Subcutaneous abdominal adipose tissue (tissue), 5 donors: ENCODE measurements around the gene CTBP2.

Source experiments
- H3K27ac ChIP-seq: one replicate; pipeline ENCODE4 v1.7.0; 2013; ENCODE audit warnings: low read depth, mild to moderate bottlenecking, inconsistent platforms, low read length, moderate library complexity
- H3K27me3 ChIP-seq, 5 donors: one replicate each; pipeline ENCODE4 v1.7.0; 2013; ENCODE audit warnings: low read length in 5 of 5, inconsistent platforms in 1 of 5; ENCODE audit not compliant: control insufficient read depth in 5 of 5, insufficient read depth in 4 of 5
- H3K36me3 ChIP-seq, 5 donors: one replicate each; pipeline ENCODE4 v1.7.0; 2013; ENCODE audit warnings: low read length in 5 of 5; ENCODE audit not compliant: control insufficient read depth in 5 of 5, insufficient read depth in 5 of 5
- H3K4me1 ChIP-seq, 5 donors: one replicate each; pipeline ENCODE4 v1.7.0; 2013; ENCODE audit warnings: low read length in 5 of 5, mild to moderate bottlenecking in 3 of 5, moderate library complexity in 1 of 5; ENCODE audit not compliant: control insufficient read depth in 5 of 5, insufficient read depth in 5 of 5
- H3K4me3 ChIP-seq, 5 donors: one replicate each; pipeline ENCODE4 v1.7.0; 2013; ENCODE audit warnings: low read length in 5 of 5, low read depth in 1 of 5
- H3K9ac ChIP-seq, 5 donors: one replicate each; pipeline ENCODE4 v1.7.0; 2013; ENCODE audit warnings: low read length in 5 of 5, mild to moderate bottlenecking in 4 of 5, moderate library complexity in 3 of 5
- H3K9me3 ChIP-seq, 5 donors: one replicate each; pipeline ENCODE4 v1.7.0; 2013; ENCODE audit warnings: low read length in 5 of 5; ENCODE audit not compliant: control insufficient read depth in 5 of 5
- donor health status: healthy.
- donor health status: healthy.
- donor health status: healthy.
- donor health status: healthy.
- donor health status: healthy.

The CTBP2 gene

GRCh38 chr10:125136087-125136486 lies 24.3 kb downstream of the CTBP2 start:
- Histone ChIP-seq H3K4me3 (no peak overlapping the region), H3K27ac (no peak overlapping the region), H3K9ac (no peak overlapping the region), H3K36me3 (peaks cover 0 to 21% (median 16%) of the 10 kb centered on the region in 5 donors), H3K9me3 (peaks cover 0 to 6% (median 5%) of the 10 kb centered on the region in 5 donors), H3K4me1 (peaks cover 0 to 43% (median 2%) of the 10 kb centered on the region in 5 donors), H3K27me3 (no peaks in the 10 kb centered on the region)

- H3K4me1 ChIP-seq = peaks cover 0 to 43% (median 2%) of the 10 kb centered on the region in 5 donors
Measured at GRCh38 chr10:125135771-125136035, 24.7 kb downstream of the CTBP2 start.

GRCh38 chr10:125134916-125135770 lies 25.2 kb downstream of the CTBP2 start:
- peaks cover 0 to 6% (median 5%) of the 10 kb centered on the region in 5 donors for H3K9me3 ChIP-seq
- H3K27ac ChIP-seq = no peak overlapping the region
- no peaks in the 10 kb centered on the region for H3K27me3 ChIP-seq
- peaks cover 0 to 30% (median 25%) of the 10 kb centered on the region in 5 donors for H3K36me3 ChIP-seq
- no peak overlapping the region for H3K9ac ChIP-seq
- no peak overlapping the region for H3K4me3 ChIP-seq
- H3K4me1 ChIP-seq = peaks cover 0 to 43% (median 2%) of the 10 kb centered on the region in 5 donors

More at GRCh38 chr10:125135771-125136035, 24.7 kb downstream of the CTBP2 start:
- Histone ChIP-seq H3K27ac (no peak overlapping the region), H3K9me3 (peaks cover 0 to 6% (median 5%) of the 10 kb centered on the region in 5 donors), H3K36me3 (peaks cover 0 to 25% (median 20%) of the 10 kb centered on the region in 5 donors), H3K4me3 (no peak overlapping the region), H3K27me3 (no peaks in the 10 kb centered on the region), H3K9ac (no peak overlapping the region)

GRCh38 chr10:125134483-125134848 lies 25.9 kb downstream of the CTBP2 start:
- no peak overlapping the region for H3K9ac ChIP-seq
- H3K27me3 ChIP-seq = no peaks in the 10 kb centered on the region
- peaks cover 0 to 33% (median 27%) of the 10 kb centered on the region in 5 donors for H3K36me3 ChIP-seq
- H3K9me3 ChIP-seq = peaks cover 0 to 6% (median 5%) of the 10 kb centered on the region in 5 donors
- H3K4me1 ChIP-seq = peaks cover 0 to 43% (median 2%) of the 10 kb centered on the region in 5 donors
- no peak overlapping the region for H3K27ac ChIP-seq
- H3K4me3 ChIP-seq = no peak overlapping the region

GRCh38 chr10:125133696-125134482 lies 26.5 kb downstream of the CTBP2 start:
- H3K27ac ChIP-seq = no peak overlapping the region
- no peak overlapping the region for H3K4me3 ChIP-seq
- H3K9ac ChIP-seq = no peak overlapping the region
- peaks cover 0 to 6% (median 5%) of the 10 kb centered on the region in 5 donors for H3K9me3 ChIP-seq
- H3K4me1 ChIP-seq = peaks cover 0 to 43% (median 2%) of the 10 kb centered on the region in 5 donors
- peaks cover 0 to 35% (median 31%) of the 10 kb centered on the region in 5 donors for H3K36me3 ChIP-seq
- H3K27me3 ChIP-seq = no peaks in the 10 kb centered on the region

- no peak overlapping the region for H3K4me3 ChIP-seq
- no peak overlapping the region for H3K9ac ChIP-seq
- H3K9me3 ChIP-seq = peaks cover 0 to 6% (median 5%) of the 10 kb centered on the region in 5 donors
- H3K36me3 ChIP-seq = peaks cover 0 to 33% (median 31%) of the 10 kb centered on the region in 5 donors
- H3K27me3 ChIP-seq = no peaks in the 10 kb centered on the region
- no peak overlapping the region for H3K27ac ChIP-seq
- peaks cover 0 to 28% (median 2%) of the 10 kb centered on the region in 5 donors for H3K4me1 ChIP-seq
Measured at GRCh38 chr10:125132344-125132743, 28.0 kb downstream of the CTBP2 start.

- Histone ChIP-seq H3K4me3 (no peak overlapping the region), H3K4me1 (peaks cover 0 to 14% (median 2%) of the 10 kb centered on the region in 5 donors), H3K27ac (no peak overlapping the region), H3K9me3 (peaks cover 0 to 6% (median 5%) of the 10 kb centered on the region in 5 donors), H3K9ac (no peak overlapping the region), H3K36me3 (peaks cover 0 to 33% (median 31%) of the 10 kb centered on the region in 5 donors), H3K27me3 (no peaks in the 10 kb centered on the region)
Measured at GRCh38 chr10:125130916-125131315, 29.4 kb downstream of the CTBP2 start.

GRCh38 chr10:125130260-125130659 lies 30.1 kb downstream of the CTBP2 start:
- no peaks in the 10 kb centered on the region for H3K27me3 ChIP-seq
- H3K9me3 ChIP-seq = peaks cover 0 to 6% (median 5%) of the 10 kb centered on the region in 5 donors
- peaks cover 0 to 31% (median 29%) of the 10 kb centered on the region in 5 donors for H3K36me3 ChIP-seq
- no peak overlapping the region for H3K9ac ChIP-seq
- H3K4me1 ChIP-seq = peaks cover 0 to 14% (median 4%) of the 10 kb centered on the region in 5 donors
- no peak overlapping the region for H3K27ac ChIP-seq
- H3K4me3 ChIP-seq = no peak overlapping the region

- Histone ChIP-seq H3K36me3 (peaks cover 0 to 31% (median 29%) of the 10 kb centered on the region in 5 donors), H3K9me3 (peaks cover 0 to 6% (median 5%) of the 10 kb centered on the region in 5 donors), H3K27ac (no peak overlapping the region), H3K4me3 (no peak overlapping the region), H3K4me1 (peaks cover 5 to 18% (median 8%) of the 10 kb centered on the region in 5 donors), H3K9ac (no peak overlapping the region), H3K27me3 (no peaks in the 10 kb centered on the region)
Measured at GRCh38 chr10:125129076-125129458, 31.3 kb downstream of the CTBP2 start.
